Stimulated activated naive CD4-positive, alpha-beta T cell treated with Interleukin-2 at 50 U/mL for 16 hours (primary cell): ENCODE data around the gene ZNF423.
"Not testable (repeated sequence)": the region's sequence is repeated elsewhere in the genome, so short reads cannot be mapped to it uniquely, and the experiment has no call there.

Source experiments
- DNase-seq: peaks from one replicate; lab custom pipeline; 2025; lab: John Stamatoyannopoulos, UW

The ZNF423 gene

DNA sequence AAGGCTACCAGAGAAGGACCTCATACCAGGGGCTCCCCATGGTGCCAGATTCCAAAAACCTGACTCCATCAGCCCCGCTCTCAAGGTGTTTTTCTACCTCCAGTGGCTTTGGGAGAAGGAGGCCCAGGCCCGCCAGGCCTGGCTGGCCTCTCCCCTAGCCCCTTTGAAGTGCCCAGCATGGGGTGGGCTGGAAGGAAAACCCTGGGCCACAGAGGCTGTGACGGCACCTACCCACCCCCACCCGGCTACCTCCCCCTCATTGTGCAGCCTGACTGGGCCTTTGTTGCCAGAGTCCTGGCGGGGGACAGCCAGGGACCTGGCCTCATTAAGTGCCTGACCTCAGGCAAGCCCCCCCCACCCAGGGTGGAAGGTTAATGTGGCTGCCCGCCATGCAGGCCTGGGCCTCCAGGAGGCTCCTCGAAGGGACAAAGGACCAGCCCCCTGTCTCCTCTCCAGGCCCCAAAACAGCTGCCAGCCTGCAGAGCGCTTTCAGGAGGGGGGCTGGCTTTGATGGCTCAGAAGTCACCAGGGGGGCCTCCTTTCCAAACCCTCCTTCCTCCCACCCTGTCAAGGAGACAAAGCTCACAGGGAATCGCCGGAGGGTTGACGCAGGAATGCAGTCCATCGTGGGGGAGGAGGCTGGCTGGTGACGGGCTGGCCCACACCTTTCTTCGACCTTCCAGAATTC lies 159.4 kb downstream of the ZNF423 start:
- DNase-seq, result no peak

DNA sequence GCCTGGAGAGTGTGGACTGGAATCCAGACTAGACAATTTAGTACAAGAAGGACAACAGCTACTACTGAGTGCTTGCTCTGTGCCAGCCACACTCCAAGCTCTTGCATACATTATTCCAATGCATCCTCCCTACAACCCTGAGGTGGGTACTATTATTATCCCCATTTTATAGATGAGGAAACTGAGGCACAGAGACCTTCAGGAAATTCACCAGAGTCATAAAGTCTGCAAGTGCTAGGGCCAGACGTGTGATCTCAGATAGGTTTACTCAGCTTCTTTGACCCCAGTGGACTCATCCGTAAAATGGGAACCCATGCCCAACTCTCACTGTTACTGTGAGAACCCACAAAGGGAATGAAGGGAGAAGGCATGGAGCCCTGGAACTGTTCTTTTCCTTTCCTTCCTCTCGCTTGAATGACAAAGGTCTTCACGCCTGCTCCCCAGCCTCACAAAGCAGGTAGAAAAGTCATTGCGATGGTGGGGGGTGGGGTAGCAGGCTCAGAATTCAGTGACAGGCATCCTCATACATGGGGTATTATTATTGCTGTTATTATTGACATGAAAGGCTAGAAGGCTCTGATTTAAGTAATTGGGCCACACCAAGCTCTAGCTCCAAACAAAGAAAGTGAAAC lies 160.0 kb downstream of the ZNF423 start:
- DNase-seq, result no peak

DNA sequence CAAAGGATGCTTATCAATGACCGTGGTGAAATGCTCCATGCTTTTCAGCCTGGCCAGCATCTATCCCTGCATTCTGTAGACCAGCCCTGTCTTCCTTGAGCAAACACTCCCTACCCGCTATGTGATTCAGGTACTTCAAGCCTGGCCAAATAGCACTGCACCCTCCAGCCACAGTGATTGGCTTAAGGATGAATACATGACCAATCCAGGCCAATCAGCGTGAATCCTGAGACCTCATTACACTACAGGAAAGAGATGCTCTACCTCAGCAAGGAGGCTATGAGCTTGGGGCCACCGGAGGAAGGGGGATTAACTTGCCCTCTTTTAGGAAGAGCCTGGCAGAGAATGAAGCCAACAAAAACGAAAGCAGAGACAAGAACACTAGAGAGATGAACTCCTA lies 162.5 kb downstream of the ZNF423 start:
- no peak for DNase-seq

DNA sequence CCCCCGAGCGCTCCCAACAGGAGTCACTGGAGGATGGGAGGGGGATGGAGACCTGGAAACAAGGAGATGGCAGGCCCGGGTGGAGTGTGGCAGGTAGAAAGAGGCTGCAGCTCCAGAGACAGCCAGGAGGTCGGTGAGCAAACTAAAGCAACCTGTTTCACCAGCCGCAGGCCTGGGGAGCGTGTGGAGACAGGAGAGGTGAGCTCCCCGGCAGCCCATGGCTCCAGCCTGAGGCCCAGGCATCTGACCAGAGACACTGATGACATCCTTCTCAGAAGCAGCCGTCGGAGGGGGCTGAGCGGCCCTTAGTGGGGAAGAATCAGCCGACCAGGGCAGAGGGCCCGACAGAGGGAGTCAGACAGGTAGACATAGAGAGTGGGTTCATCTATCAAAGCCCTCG lies 165.1 kb downstream of the ZNF423 start:
- DNase-seq, result no peak

DNA sequence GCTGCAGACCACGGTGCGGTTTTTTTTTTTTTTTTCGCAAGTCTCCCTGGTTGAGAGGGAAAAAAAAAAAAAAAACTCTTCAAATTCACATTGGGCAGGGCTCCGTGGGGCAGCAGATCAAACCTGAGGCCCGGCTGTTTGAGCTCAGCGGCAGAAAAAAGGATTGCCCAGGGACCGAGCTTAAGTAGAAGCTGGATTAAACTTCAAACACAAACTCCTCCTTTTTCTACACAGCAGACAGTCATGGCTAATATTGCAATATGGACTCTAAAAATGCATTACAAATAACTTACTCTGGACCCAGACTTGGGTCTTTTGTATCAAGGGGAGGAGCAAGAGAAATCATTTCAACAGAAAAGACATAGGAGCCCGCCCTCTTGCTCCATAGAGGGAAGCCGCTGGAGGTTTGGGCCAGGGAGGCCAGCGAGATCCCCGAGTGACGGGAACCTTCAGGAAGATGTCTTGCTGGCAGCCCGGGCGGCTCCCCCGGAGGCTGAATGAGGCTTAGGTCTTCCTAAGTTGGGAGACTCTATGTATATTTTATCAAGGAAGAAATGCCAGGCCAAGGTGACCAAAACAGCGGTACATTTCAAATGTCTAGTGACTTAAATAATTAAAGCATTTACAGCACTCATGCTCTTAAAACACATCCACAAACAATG lies 167.7 kb downstream of the ZNF423 start:
- no peak for DNase-seq

DNA sequence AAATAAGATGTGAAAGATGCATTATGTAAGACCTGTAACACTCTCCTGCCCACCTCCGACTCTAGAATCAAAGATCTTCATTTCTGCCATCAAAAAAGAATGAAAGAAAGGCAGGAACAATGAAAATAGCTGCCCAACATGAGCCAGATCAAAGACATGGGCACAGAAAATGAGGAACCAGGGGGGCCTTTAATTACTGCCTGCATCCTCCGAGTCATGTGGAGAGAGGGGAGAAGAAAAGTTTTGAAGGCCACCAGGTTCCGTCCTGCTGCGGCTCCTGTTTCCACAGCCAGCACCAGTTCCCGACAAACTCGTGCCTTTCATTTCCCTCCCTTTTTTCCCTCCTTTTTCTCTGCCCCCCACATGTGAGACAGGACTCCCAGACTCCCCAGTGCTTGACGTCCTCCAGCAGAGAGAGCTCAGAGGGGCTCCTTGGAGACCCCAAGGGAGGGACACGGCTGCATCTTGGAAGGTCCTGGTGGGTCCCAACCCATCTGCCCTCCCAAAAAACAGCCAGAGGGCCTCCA lies 168.4 kb downstream of the ZNF423 start:
- no peak for DNase-seq

DNA sequence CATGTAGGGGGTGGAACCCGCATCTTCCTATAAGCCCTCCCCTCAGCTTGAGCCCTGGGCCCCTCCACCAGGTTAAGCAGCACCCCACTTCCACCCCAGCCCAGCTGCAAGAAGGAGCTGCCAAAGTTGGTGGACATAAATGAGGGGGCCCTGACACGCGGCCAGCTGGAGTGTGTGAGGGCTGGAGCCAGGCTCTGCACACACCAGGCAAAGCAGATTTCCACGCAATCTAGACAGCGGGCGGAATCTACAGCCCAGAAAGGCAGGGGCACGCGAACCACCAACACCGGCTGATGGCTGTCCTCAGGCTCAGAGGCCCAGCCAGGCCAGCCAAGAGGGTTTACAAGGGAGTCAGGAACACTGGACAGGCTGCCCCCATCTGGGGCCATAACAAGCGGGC lies 171.2 kb downstream of the ZNF423 start:
- DNase-seq, result no peak

DNA sequence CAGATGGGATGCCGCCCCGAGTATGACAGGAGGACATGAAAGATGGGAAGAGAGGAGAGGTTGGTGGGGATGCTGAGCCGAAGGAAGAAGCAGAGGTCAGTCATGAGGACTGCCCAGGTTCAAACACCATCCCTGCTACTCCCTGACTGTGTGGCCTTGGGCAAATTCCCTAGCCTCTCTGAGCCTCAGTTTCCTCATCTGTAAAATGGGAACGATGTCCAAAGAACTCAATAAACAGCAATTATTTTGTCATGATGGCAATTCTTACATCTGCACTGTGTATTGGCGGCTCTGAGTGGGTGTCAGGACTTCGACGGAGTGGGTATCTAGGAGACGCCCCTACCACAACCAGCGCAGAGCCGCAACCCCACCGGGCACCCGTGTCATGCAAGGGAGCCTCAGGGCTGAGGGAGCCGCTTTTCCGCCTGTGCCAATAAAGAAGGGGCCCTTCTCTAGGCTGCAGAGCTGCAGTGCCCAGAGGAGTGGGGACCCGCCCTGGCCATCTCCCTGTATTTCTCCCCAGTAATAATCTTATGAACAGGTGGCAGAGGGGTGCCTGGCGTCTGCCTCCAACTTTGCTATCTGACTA lies 173.2 kb downstream of the ZNF423 start:
- no peak for DNase-seq

DNA sequence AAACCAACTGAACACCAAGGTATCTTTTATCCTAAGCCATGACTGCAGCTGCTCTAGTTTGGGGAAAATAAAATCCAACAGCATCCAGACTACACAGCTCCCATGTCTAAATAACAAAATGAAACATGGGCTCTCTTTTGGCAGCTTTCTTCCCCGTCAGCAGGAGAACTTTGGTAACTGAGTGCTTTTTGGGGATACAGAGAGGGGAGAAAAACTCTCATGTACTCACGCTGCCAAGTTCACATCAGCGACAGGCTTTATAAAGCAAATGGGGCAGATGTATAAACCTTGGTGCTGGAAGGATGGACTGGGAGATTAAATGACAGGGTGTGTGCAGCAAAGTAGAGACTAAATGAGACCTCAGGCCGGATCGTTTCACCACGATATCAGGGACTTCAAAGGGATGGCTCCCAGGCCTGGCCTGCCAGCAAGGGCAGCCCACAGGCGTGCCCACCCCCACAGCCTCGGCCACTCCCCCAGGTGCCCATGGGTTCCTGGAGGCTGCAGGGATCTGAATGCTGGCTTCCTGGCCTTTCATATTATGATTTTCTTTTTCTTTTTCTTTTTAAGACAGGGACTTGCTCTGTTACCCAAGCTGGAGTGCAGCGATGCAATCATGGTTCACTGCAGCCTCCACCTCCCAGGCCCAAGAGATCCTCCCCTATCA lies 174.6 kb downstream of the ZNF423 start:
- DNase-seq, result no peak

DNA sequence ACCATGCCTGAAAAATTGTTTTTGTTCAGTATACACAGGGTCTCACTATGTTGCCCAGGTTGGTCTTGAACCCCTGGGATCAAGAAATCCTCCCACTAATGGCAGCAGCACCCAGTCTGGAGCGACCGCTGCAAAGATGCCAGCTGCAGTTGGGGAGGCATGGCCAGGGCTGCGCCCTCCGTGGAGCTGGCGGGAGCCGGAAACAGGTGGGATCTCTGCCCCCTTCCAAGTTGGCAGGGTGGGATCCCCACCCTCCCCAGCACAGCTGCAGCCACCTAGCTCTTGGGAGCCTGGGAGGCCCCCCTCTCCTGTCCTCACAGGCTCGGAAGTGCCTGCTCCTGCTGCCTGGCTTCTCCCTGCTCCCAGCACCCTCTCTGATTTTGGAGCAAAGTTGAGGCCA lies 176.8 kb downstream of the ZNF423 start:
- no peak for DNase-seq

DNA sequence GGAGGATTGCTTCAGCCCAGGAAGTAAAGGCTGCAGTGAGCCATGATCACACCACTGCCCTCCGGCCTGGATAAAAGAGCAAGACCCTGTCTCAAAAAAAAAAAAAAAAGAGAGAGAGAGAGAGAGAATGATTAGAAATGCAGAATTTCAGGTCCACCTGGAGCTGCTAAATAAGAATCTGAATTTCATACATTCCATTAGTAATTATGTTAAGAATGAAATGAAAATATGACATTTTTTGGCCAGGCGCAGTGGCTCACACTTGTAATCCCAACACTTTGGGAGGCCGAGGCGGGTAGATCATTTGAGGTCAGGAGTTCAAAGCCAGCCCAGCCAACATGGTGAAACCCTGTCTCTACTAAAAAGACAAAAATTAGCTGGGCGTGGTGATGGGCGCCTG lies 178.3 kb downstream of the ZNF423 start:
- not testable (repeated sequence) for DNase-seq

DNA sequence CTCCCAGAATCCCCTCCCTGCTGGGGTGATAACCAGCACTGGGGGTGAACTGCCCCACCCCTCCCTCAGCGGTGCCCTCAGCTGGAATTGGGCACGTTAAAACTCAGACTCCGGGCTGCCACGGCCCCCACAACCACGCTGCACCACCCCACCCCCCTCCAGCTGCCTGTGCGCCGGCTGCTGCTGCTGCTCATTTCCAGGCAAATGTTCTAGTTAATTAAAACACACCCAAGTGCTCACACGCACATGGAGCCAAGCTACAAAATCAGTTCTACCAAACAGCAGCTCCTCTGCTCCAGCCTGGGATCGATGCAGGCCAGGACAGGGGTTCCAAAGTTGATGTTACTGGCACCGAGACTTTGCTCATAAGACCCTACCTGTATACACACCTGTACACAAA lies 180.5 kb downstream of the ZNF423 start:
- no peak for DNase-seq

DNA sequence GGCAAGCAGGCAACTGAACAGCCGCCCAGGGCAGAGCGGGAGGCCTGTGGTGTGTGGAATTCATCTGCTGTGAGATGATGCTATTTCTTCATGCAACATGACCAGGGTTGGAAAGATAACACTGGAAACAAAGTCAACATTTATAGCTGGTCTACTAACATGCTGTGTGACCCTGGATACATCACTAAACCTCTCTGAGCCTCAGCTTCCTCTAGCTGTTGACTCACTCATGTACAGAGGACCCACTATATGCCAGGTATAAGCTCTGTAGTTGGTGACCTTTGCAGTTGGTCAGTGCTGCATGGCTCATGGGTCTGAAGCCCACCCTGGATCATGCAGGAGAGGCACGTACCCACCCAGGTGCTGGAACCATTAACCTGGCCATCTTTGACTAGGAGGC lies 180.9 kb downstream of the ZNF423 start:
- DNase-seq, result no peak

DNA sequence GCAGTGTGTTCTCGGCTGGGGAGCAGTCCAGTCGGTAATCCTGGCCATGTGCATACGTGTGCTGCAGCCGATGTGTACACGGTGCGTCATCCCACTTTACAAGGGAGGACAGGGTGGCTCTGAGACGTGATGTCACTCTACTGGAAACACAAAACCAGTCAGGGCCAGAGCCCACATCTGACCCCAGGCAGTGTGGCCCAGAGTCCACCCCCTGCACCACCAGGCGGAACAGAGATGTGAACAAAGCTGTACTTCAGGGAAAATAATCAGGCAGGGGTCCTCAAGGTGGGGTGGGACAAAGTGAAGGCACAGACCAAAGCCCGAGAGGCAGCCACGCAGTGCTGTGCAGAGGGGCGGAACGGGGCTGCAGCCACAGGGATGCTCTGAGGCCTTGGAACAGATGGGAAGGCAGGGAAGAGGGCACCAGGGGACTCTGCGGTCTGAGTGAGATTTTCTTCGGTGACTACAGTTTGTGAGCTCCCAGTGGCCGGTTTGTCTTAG lies 181.5 kb downstream of the ZNF423 start:
- DNase-seq, result no peak

DNA sequence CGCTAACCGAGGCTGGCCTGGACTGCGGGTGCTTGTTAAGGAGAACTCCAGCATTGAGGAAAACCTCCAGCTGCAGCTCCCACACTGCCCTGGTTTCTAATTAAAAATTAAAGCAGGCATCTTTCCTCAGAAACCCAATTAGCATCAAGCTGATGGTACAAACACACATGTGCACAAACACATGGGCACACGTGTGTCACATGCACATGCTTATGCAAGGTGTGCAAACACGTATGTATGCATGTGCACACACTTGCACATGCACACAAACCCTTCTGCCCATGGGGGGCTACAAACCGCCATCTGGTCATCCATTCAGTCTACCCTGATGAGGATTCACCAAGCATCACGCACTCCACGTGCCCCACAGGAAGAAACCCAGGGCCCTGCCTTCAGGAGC lies 182.5 kb downstream of the ZNF423 start:
- no peak for DNase-seq

DNA sequence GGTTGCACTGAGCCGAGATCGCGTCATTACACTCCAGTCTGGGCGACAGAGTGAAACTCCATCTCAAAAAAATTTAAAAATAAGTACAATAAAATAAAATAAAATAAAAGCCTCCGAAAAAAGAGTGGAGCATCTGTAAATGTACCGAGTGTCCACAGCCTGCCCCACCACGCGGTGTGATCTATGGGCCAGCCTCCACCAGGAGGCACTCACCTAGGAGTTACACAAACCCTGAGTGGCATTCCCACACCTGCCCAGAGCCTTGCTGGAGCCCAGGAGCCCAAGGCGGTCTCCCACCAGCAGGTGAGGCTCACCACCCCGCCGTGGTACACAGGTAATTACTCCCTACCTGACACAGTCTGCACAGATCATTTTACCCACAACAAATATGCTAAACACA lies 183.2 kb downstream of the ZNF423 start:
- DNase-seq, result no peak

DNA sequence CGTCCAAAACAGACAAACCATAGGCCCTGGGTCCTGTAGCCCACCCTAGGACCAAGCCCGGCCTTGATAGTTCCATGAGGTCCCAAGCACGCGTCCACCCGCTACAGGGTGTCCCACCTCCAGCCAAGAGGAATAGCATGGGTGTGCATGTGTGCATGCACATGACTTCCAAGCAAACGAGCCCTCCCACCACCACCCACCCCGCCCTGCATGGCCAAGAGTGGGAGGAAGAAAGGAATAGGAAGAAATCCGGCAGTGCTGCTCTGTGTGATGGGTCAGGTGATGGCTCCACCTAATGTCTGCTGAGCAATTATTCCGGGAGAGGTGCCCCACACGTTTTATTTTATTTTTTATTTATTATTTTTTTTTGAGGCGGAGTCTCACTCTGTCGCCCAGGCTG lies 184.6 kb downstream of the ZNF423 start:
- DNase-seq, result no peak

DNA sequence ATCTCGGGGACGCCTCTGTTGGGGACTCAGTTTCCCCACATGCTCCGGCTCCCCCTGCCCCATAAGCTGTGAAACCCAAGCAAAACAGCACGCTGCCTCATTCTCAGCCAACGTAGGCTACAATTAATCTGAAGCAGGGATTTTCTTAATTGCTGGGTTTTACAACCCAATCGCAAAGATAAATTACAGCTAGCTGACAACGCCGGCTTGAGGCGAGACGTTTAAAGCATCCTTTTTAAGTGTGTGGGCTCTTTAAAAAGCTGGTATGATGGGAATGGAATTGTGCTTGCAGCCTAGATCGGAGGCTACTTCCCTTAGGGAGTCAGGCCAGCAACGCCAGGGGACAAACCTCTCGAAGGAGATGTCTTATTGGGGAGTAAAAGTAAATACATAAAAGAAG lies 185.3 kb downstream of the ZNF423 start:
- DNase-seq, result no peak

DNA sequence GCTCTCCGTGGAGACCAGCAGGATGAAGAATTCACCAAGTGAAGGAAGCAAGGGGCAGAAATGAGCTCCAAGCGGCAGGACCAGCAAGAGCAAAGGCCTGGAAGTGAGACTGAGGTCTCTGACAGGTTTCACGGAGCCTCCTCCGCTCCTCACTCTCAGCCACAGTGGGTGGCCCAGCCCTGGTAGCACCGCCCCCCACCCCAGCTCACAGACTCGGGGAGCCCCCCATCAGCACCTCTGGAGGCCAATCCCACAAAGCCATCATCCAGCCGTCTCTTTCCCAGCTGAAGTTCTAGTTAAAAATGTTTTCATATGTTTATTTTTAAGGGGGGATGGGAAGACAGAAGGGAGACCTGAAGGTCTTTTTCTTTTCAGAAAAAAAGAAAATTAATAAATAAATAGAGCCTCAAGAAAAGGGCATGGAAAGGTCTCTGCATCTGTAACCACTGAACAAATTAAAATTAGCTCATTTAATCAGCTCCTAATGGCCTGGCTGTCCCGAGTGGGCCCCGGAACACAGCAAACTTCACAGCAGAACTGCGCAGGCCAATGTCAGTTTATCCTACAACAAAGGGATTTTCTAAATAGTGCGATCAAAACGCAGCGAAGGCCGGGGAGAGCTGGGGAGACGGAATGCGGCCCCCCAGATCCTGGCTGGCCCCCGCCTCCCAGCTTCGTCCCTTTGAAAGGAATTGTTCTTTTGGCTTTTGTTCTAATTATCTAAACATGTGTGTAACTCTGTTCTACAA lies 190.3 kb downstream of the ZNF423 start:
- no peak for DNase-seq

DNA sequence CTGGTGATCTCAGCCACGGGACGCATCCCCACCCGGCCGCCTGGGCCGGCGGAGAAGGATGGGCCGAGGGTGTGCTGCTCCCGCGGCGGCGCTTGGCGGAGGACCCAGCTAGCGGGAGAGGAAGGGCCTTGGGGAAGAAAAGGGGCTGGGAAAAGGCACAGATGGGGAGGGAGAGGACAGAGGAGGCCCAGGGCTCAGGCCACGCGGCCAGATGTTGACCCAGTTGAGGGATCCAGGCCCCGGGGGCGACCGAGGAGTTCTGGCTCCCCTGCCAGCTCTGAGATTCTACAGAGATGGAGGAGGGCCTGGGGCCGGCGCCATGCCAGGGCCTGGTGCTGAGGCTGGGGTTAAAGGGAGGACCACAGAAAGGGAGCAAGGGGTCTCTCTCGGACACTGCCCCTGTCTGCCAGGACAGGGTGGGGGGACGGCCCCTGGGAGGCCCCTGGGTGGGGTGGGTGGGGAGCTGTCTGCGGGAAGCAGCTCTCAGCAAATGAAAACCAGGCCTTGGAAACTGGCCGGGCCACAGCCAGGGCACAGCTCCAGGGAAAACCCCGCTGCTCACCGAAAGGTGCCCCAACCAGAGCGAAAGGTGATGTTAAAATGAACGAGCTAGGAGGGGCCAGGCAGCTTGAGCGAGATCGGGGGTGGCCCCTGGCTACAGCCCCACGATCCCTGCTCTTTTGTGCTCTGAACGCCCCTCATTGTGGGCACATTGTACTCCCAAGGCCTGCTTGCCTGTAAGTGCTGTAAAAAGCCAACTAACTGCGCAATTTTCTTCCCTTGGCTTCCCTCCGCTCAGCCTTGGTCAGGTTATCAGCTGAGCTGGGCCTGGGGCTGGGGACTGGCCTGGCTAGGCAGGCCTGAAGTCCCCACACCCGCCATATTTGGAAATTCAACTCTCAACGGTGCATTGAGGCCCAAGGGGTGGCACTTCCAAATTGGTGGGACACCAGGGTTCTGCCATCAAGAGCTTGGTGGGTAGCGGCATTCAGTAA lies 191.4 kb downstream of the ZNF423 start:
- DNase-seq, result no peak
